Measurements from ENCODE around the gene UNC5CL.

UNC5CL gene

DNA sequence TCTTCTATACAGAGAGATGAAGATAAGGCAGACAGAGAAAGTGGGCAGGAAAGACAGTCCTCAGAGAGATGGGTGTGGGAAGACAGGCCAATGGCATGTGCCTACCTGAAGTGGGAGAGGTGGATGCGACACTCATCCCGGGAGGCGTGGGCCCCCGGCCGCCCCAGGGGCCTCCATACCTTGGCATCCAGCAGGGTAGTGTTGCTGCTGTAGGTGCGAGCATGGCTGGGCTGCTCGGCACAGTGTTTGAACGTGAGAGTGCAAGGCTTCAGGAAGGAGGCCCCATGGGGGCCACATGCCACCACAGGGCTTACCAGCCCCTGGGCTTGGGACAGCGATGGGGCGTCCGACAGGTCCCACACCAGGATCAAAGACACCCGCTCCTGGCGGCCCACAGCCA lies 5.2 kb downstream of the UNC5CL start:
- TF ChIP-seq, protein P1, sequence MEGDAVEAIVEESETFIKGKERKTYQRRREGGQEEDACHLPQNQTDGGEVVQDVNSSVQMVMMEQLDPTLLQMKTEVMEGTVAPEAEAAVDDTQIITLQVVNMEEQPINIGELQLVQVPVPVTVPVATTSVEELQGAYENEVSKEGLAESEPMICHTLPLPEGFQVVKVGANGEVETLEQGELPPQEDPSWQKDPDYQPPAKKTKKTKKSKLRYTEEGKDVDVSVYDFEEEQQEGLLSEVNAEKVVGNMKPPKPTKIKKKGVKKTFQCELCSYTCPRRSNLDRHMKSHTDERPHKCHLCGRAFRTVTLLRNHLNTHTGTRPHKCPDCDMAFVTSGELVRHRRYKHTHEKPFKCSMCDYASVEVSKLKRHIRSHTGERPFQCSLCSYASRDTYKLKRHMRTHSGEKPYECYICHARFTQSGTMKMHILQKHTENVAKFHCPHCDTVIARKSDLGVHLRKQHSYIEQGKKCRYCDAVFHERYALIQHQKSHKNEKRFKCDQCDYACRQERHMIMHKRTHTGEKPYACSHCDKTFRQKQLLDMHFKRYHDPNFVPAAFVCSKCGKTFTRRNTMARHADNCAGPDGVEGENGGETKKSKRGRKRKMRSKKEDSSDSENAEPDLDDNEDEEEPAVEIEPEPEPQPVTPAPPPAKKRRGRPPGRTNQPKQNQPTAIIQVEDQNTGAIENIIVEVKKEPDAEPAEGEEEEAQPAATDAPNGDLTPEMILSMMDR (IDR thresholded peaks at IDR 0.05; ENCODE audit: control insufficient read depth, extremely low read depth, insufficient read depth): no peak
- no peak for DNase-seq (ENCODE audit: low read depth)
- no peak overlapping the region for H3K4me3 ChIP-seq (ENCODE audit: low read depth, low read length)

DNA sequence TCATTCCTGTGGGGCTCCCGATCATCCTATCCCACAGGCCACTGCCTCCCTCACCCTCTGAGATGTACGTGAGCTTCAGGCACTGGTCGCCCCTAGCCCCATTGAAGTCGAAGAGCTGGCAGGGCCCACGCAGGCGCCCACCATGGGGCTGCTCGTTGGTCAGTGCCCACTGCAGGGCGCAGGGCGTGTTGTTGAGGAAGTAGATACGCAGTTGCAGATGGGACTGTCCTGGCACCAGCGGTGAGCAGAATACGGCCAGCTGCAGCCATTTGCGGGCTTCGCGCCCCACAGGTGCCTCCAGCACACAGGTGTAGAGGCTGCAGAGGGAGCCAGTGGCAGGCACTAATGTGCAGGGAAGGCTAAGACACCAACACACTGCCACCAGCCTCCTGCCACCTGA lies 6.2 kb downstream of the UNC5CL start:
- H3K4me3 ChIP-seq (ENCODE audit: low read depth, low read length): no peak overlapping the region
- TF ChIP-seq, protein P1 (IDR thresholded peaks at IDR 0.05; ENCODE audit: control insufficient read depth, extremely low read depth, insufficient read depth): no peak
- DNase-seq (ENCODE audit: low read depth): no peak

DNA sequence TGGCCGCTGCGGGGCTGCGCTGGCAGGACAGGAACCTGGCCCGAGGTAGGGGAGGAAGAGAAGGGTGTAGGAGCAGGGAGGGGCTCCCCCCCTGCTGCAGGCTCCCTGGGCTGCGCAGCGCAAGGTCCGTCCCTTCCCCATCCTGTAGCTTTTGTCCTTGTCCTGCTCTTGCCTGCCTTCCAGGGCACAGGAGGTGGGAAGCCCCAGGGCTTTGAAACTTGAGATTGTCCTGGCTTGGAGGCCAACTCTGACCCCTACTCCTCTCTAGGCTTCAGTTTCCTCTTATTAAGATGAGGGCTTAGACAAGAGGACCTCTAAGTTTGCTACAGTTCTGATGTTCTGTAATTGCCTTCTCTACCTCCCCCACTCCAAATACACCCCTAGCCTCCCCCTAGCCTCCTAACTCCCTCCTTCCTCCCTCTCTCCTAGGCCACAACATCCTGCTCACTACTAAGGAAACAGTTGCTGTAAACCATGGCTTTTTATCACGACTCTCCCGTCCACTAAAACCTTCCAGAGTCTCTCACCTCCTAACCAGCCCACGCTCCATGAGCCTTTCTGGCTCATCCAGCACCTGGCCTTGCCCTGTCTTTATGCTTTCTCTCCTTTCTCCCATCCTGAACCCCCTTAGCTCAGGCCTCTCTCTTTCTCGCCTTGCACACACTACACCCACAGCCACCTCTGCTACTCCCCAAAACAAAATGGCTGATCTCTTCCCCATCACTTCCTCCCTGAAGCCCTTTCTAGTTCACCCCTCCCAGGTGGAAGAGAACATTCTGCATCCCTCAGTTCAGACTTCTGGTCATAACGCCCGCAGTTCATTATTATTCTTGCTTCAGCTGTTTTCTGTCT lies 10.2 kb downstream of the UNC5CL start:
- H3K4me3 ChIP-seq (ENCODE audit: low read depth, low read length): no peak overlapping the region
- no peak for DNase-seq (ENCODE audit: low read depth)
- TF ChIP-seq, protein P1 (IDR thresholded peaks at IDR 0.05; ENCODE audit: control insufficient read depth, extremely low read depth, insufficient read depth): no peak

DNA sequence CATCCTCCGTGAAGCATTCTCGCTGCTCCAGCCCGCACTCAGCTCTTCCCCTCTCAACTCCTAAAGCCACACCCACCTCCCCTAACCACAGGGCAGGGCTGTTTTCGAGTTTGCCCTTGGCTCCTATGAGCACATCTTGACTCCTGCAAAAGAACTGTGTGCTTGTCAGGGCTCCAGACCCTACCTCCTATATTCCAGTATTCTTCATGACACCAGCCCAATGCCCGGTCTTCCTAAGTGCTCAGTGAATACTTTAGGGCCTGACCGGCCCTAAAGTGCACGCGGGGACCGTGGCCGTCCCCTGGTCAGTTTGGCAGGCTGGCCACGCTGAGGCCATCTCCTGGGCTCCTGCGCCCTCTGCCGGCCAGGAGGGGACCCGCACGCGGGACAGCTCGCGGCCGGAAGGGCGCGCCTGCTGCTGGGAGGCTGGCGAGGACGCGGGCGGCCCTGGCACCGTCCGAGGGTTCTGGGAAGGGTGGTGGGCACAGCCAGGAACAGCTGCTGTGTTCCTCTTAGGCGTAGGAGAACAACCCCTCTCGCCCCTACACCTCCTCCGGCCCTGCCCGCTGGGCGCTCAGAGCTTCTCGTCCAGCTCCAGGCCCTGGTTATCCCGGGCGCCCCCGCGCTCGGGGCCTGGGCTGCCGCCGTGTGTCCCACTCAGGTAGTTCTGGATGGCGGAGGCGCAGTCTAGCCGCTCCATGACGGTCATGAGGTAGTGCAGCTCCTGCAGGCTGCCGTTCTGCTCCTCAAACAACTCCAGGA lies 11.0 kb downstream of the UNC5CL start:
- no peak overlapping the region for H3K4me3 ChIP-seq (ENCODE audit: low read depth, low read length)
- no peak for DNase-seq (ENCODE audit: low read depth)
- TF ChIP-seq, protein P1 (IDR thresholded peaks at IDR 0.05; ENCODE audit: control insufficient read depth, extremely low read depth, insufficient read depth): peak; percentile 99

DNA sequence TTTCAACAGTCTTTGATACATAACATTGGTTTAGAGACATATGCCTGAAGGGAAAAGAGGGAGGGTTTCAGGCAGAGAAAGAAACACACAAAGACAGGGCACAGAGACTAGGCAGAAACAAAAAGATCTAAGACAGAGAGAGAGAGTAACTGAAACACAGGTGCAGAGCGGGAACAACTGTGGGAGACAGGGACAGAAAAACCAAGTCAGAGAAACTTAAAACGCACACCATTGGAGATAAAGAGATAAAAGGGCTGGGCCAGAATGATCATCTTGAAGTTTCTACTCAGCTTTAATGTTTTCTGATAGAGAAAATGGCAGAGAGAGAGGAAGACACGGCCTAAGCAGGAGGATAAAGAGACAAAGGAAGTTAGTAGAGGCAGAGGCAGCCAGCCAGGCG lies 11.8 kb downstream of the UNC5CL start:
- no peak for DNase-seq (ENCODE audit: low read depth)
- no peak overlapping the region for H3K4me3 ChIP-seq (ENCODE audit: low read depth, low read length)
- TF ChIP-seq, protein P1 (IDR thresholded peaks at IDR 0.05; ENCODE audit: control insufficient read depth, extremely low read depth, insufficient read depth): no peak

DNA sequence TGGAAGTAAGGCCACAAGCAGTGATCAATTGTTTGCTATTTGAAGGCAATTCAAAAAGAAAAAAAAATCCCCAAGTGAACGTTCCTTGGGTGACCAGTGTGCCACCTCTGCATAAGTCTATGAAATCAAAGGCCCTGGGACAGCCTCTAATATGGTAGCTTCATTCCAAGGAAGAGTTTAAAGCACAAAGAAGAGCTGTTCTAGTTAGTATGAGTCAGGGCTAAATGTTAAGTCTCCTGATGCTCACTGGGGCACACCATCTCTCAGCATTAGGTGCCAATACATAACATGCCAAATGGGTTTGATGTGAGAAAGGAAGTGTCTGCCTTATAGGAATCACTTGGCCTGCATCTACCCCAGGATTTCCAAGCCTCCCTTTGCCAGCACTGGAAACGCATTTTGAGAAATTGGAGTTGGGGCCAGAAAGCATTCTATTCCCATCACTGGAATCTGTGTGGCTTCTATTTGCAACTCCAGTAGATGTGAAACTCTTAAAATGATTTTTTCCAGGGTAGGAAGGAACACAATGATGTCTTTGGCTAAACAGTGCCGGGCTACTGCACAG lies 13.0 kb downstream of the UNC5CL start:
- DNase-seq (ENCODE audit: low read depth): no peak
- TF ChIP-seq, protein P1 (IDR thresholded peaks at IDR 0.05; ENCODE audit: control insufficient read depth, extremely low read depth, insufficient read depth): no peak
- H3K4me3 ChIP-seq (ENCODE audit: low read depth, low read length): no peak overlapping the region

All from LNCaP clone FGC (cell line).